H54 (cell line): ENCODE data around the gene CDC25C.
"Not testable (repeated sequence)": the region's sequence is repeated elsewhere in the genome, so short reads cannot be mapped to it uniquely, and the experiment has no call there.

Source experiments
- DNase-seq: peaks from one replicate; pipeline ENCODE4 v3.0.0; 2011; ENCODE audit warnings: low spot score, mixed read lengths; ENCODE audit not compliant: insufficient read length
- FAIRE-seq: peaks from 3 replicates; lab custom pipeline; 2011; peaks lifted over from hg19 to GRCh38; lab: Jason Lieb, UNC
- POLR2A ChIP-seq: IDR thresholded peaks from 2 replicates; pipeline ENCODE4 v1.6.1; 2011; ENCODE audit warnings: low read depth, mild to moderate bottlenecking, low read length

The CDC25C gene

DNA sequence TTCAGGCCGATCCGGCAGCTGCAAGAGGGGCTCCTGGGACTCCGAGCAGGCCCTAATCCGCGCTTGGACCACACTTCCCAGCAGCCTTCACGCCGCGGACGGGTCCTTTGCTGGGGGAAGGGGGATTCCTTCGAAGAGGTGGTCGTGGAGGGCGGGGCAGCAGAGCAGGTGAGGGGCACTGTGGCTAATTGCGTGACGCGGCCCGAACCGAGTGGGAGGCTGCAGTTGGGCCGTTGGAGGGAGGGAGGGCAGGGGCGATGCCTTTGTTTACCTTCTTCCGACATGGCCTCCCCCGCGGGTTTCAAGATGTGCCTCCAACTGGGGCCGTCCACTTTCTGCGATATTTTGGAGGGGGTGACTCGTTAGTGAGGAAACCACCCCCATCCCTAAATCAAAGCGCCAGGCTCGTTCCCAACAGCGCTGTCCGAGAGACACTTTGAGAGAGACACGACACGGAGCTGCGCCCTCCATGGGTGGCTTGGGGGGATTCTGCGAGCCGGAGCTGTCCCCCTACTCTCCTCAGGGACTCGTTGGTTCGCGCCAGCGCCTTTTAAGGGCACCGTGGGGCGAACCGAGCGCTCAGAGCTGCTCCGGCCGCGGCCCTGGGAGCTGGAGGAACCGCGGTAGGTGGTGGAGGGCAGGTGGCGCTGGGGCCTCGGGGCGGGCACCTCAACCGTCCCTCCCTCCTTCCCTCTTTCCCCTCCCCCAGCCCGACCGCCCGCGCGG lies 6.2 kb upstream of the CDC25C start, which contains the start of gene FAM53C:
Gene FAM53C, plus strand, starts transcription at position 582 of the 726 bp plus-strand sequence. CDS start 3,070 bp downstream, outside the sequence.
- FAIRE-seq (no peak), DNase-seq (peak; percentile 74)
- TF ChIP-seq POLR2A, result peak; percentile 100

DNA sequence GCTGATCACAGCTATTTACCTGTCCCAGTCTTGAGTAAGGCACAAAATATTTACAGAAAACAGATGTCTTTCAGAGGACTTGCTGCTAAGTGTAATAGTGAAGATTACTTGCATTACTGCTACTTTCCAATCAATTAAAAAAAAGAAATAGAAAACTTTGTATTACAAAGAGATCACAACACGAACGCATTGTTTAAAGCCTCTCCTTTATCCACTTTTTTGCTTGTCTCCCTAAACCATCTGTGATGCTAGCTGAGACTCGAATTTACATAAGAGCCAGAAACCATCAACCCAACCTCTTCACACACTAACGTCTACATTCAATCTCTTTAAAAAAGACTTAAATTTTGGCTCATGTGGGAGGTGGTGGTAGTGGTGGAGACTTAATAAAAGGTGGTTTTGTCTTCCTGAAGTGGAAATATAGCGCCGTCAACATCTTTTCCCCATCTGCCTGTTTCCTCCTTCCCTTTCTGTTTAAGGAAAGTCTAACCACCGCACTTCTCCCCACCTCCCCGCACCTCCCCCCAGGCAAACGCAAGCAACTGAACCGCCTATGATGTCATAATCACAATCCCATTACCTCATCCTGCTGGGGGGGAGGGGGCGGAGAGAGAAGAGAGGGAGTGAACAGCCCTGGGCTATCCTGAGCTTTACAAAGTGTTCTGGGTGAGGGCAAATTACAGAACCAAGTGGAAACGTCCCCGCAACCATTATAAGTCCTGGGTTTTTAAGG lies 5.5 kb upstream of the CDC25C start:
- TF ChIP-seq POLR2A, result no peak
- no peak for FAIRE-seq
- peak; percentile 49 for DNase-seq

DNA sequence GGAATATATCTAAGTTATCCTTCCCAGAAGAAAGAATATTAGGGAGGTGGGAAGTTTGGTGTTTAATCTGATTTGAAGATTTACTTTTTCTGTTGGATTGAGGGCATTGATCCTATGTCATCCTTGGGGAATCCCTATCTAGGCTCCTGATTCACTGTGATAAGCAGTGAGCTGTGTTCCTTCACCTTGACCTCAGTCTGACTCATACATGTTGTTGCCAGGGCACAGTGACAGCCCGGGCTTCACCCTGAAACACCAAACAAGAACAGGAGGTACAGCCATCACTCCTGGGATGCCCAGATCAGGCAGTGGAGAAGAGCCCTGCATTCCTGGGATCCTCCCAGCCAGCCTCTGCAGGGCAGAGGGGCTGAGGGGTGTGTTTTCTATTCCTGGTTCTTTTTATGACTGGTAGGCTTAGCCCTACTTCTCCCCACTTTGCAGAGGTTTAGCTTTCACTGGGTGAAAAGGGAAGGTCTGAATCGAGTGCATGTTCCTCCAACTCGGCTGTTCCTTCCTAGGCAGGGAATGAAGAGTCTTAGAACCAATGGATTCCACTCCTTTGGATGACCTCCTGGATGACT lies 3.4 kb upstream of the CDC25C start:
- FAIRE-seq (no peak), DNase-seq (peak; percentile 60)
- no peak for TF ChIP-seq POLR2A

DNA sequence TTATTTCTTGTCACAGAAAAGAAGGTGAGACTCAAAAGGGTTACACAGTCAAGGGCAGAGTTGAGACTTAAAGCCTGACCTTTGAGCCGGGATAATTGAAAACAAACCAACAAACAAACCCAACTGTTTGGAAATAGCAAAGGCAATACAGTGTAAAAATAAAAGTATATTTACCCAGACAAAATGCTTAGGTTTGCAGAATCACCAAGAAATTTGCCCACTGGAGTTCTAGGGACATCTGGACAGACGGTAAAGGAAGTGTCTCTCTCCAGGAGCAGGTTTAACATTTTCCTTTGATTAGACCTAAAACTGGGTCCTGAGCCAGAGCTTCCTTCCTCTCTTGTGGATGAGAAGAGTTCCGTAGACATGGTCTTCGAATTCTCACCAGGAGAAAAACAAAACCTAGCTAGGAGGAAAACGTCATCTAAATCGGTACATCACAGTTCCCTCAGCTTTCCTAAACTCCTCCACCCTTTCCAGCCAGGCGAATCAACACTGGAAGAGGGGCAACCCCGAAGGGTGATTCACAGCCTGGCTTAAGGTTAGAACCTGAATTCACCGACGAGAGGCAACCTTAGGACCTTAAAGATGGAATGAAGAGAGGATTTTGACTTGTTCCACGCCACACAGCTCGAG lies 673 bp downstream of the CDC25C start:
- DNase-seq (no peak), FAIRE-seq (no peak)
- no peak for TF ChIP-seq POLR2A

DNA sequence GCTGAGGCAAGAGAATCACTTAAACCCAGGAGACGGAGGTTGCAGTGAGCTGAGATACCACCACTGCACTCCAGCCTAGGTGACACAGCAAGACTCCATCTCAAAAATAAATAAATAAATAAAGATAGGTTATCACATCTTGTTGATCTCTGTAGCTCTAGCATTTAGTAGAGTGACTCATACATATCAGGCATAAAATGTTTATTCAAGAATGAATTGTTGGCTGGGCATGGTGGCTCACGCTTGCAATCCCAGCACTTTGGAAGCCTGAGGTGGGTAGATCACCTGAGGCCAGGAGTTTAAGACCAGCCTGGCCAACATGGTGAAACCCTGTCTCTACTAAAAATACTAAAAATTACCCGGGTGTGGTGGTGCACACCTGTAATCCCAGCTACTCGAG lies 13.4 kb downstream of the CDC25C start:
- not testable (repeated sequence) for DNase-seq, FAIRE-seq

DNA sequence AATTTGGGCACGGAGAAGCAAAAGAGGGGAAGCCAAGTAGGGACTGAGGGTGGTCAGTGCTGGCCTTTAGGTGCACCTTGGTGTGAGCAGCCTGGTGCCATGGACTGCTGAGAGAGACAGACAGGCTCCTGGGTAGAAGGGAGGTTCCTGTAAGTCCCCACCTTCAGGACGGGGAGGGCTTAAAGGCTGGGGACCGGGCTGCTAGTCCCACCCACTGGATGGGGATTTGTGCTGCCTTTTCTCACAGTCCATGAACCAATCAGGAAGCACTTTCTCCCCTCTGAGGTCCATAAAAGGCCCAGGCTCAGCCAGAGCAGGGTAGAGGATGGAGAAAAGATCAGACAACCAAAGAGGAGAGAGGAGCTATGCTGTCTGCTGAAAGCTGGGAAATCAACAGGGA lies 15.2 kb downstream of the CDC25C start:
- DNase-seq (no peak), FAIRE-seq (no peak)
- no peak for TF ChIP-seq POLR2A

DNA sequence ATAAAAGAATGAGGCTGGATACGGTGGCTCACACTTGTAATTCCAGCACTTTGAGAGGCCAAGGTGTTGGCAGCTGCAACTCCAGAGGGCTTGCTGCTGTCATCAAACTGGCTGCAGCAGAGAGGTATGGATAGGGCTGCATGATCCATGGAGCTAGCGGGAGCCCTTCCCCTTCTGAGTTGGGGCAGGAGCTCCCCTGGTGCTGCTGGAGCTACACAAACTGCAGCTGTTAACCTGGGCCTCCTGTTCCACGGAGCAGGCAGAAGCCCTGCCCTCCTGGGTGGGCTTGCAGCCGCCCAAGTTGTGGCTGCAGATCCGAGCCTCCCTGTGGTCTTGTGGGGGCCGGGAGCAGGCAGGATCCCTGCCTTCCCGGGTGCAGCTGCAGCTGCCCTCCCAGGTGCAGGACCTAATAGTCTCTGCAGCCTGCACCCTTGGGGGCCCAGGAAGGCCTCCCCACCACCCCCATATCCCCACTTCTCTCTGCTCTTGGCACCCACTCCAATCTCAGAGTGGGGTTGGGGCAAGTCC lies 15.8 kb downstream of the CDC25C start:
- no peak for TF ChIP-seq POLR2A
- no peak for FAIRE-seq

DNA sequence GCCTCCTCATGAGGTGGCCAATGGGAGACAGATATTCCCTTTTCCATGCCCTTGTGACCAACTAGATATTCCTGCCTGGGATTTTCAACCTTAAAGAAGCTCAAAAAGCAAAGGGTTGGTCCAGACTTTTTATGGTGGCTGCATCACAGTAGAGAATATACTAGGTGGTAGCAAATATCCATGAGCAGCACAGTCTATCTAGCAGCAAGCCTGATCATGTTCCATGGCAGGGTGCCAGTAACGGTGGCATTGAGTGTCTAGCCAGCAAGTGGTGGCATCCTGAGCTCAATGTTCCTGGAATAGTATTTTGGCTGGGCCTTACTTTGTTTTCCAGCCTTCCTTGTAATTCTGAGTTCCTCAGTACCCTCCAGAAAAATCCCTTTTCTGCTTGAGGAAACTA lies 25.8 kb downstream of the CDC25C start:
- DNase-seq, result no peak
- TF ChIP-seq POLR2A, result no peak
- FAIRE-seq, result no peak

More for the DNA sequence above, 15.8 kb downstream of the CDC25C start:
- DNase-seq, result no peak

DNA sequence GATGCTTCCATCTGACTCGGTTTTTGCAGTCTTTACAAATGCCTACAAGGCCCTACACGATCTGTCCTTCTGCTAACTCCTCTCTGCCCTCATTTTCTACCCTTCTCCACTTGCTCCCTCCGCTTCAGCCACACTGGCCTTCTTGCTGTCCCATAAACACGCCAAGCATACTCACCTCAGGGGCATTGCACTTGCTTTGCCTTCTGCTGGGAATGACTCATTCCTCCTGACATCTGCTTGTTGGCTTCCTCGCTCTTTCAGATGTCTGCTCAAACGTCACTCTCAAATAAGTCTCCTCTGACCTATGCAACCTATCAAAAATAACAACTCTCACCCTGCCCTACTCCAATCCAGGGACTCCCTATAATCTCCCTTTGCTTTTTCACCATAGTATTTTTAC lies 28.2 kb downstream of the CDC25C start:
- DNase-seq (peak; percentile 15), FAIRE-seq (no peak)
- no peak for TF ChIP-seq POLR2A

DNA sequence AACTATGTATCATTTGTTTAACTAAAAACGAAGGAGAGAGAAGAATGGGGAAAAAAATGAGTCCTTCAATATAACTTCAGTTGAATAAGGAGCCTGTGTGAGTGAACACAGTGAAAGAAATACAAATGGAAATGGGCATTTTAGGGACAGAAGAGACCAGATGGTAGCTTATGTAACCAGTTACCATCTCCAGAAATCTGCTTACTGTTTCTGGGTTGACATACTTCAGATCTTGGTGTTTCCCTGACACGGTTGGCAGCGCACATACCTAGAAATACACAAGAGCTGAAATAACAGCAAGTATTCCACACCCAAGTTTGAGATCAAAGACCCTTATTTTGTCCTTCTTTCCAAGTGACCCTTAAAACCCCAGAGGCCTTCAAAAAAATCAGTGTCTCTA lies 42.3 kb downstream of the CDC25C start:
- DNase-seq (no peak), FAIRE-seq (no peak)
- no peak for TF ChIP-seq POLR2A

DNA sequence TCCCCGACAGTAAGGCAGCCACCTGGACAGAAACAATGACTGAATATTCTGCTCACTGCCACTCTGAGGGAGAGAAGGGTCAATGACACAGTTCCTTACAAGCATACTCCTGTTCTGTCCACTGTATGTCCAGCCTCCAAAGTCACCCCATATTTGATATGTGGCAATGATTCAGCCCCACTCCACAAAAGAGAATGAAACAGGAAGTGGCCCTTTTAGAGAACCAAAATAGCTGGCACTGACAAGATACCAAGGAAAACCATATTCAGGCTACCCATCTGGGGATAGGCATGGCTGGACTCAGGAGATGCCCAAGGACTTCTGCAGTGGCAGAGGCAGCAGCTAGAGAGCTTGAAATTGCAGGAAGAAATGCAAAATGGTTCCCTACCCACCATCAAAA lies 44.4 kb downstream of the CDC25C start:
- TF ChIP-seq POLR2A, result no peak
- FAIRE-seq, result no peak
- no peak for DNase-seq

DNA sequence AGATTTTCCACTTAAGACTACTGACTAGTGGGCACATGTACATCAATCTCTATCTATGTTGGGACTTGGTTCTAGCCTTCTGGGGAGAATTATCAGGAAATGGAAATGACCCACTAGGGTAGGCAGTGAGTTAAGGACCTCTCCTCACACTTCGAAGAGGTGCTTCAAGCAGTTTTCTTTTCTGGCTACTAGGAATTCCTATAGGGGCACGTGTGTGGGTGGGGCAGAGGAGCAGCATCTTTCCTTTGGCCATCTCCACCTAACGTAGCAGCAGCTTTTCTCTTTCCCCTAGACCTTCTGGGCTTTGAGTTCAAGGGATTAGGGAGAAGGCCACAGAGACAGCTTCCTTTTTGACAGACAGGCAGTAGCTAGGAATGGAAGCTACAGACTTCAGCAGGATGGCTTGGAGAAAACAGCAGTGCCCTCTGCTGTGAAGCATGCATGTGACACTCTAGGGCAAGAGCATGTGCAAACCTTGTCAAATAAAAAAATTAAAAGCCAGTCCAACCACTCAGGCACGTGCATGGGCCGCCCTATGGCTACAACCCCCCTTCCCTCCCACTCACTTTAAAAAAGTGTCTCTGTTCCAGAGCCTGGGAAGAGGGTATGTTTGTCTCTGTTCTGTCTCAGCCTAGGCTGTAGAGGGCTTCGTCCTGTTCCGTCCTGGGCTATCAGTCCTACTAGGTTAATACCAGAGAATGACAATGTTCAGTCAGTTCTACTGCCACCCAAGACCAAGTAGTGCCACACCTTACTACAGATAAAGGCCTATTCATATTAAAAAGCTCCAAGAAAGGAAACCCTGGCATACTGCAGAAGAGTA lies 48.5 kb downstream of the CDC25C start:
- no peak for TF ChIP-seq POLR2A
- FAIRE-seq, result no peak
- DNase-seq, result no peak

DNA sequence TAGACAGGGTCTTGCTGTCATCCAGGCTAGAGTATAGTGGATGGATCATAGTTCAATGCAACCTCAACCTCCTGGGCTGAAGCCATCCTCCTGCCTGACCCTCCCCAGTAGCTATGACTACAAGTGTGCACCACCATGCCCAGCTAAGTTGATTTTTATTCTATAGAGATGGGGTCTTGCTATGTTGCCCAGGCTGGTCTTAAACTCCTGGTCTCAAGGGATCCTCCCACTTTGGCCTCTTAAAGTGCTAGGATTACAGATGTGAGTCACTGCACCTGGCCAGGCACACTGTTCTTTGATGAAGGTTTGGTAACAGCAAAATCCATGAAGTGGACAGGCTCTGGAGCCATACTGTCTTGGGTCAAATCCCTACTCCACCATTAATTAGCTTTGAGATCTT lies 50.7 kb downstream of the CDC25C start:
- FAIRE-seq (no peak), DNase-seq (no peak)
- TF ChIP-seq POLR2A, result no peak
